ENCODE results near the gene LRRC43. TPM values are rescaled to one million over a fixed set of nuclear protein-coding genes. Genes with fewer than 3 reads are reported as not detected.

The LRRC43 gene
- total RNA-seq, 1 donor, result 1.7 TPM

DNA sequence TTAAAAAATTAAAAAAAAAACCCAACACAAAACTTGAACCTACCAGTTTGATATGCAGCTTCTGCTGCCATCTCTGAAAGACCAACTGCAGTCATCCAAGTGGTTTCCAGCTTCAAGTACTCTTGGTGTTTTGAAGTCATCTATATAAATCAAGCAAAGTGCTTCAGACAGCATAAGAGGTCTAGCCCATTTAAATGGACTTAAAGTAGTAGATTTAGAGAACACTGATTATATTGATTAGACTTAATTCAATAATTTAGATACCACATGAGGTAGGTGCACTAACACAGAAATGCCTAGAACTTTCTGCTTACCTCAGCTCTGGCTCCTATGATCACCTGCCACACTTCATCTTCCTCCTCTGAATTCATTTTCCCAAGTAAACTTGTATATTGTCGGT lies 33.5 kb downstream of the LRRC43 start:
- H3K4me3 ChIP-seq (ENCODE audit: low read depth, low read length), result no peak overlapping the region
- DNase-seq (ENCODE audit: low read depth), result no peak
- TF ChIP-seq, protein P1, sequence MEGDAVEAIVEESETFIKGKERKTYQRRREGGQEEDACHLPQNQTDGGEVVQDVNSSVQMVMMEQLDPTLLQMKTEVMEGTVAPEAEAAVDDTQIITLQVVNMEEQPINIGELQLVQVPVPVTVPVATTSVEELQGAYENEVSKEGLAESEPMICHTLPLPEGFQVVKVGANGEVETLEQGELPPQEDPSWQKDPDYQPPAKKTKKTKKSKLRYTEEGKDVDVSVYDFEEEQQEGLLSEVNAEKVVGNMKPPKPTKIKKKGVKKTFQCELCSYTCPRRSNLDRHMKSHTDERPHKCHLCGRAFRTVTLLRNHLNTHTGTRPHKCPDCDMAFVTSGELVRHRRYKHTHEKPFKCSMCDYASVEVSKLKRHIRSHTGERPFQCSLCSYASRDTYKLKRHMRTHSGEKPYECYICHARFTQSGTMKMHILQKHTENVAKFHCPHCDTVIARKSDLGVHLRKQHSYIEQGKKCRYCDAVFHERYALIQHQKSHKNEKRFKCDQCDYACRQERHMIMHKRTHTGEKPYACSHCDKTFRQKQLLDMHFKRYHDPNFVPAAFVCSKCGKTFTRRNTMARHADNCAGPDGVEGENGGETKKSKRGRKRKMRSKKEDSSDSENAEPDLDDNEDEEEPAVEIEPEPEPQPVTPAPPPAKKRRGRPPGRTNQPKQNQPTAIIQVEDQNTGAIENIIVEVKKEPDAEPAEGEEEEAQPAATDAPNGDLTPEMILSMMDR (IDR thresholded peaks at IDR 0.05; ENCODE audit: insufficient read depth, low read depth, low read length), result no peak

GRCh38 chr12:122225683-122226365 lies 42.9 kb downstream of the LRRC43 start, which contains the start of gene DIABLO:
Gene DIABLO (minus strand): TSS chr12:122226052. CDS start chr12:122226014, 38 bp downstream.
- TF ChIP-seq, protein P1 (IDR thresholded peaks at IDR 0.05; ENCODE audit: insufficient read depth, low read depth, low read length), result no peak
- H3K4me3 ChIP-seq (ENCODE audit: low read depth, low read length), result peak within 1 kb of the TSS; percentile 96

GRCh38 chr12:122226366-122227125 lies 43.6 kb downstream of the LRRC43 start:
- H3K4me3 ChIP-seq (ENCODE audit: low read depth, low read length), result peak overlapping the region; percentile 32
- TF ChIP-seq, protein P1 (IDR thresholded peaks at IDR 0.05; ENCODE audit: insufficient read depth, low read depth, low read length), result no peak
- DNase-seq (ENCODE audit: low read depth), result no peak

More at GRCh38 chr12:122225683-122226365, 42.9 kb downstream of the LRRC43 start, which contains the start of gene DIABLO:
- DNase-seq (ENCODE audit: low read depth), result peak; percentile 100

DNA sequence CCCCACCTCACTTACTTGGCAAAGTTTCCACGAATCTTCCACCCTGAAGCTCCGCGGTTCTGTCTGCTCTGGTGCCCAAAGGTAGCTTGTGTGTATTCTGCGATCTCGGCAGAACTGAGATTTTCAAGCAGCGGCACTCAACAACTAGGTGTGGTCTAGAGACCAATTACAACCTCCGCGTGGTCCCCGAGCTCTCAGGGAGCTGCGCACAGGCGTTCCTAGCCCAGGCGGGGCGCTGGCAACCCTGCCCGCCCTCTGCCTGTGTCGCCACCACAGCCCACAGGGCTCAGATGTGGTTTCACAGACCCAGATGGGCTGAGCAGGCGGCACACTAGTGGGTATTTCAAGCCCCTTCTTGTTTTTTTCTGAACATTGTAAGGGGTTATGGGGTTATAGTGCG lies 44.4 kb downstream of the LRRC43 start:
- no peak for DNase-seq (ENCODE audit: low read depth)
- TF ChIP-seq, protein P1 (IDR thresholded peaks at IDR 0.05; ENCODE audit: insufficient read depth, low read depth, low read length), result no peak
- no peak overlapping the region for H3K4me3 ChIP-seq (ENCODE audit: low read depth, low read length)

DNA sequence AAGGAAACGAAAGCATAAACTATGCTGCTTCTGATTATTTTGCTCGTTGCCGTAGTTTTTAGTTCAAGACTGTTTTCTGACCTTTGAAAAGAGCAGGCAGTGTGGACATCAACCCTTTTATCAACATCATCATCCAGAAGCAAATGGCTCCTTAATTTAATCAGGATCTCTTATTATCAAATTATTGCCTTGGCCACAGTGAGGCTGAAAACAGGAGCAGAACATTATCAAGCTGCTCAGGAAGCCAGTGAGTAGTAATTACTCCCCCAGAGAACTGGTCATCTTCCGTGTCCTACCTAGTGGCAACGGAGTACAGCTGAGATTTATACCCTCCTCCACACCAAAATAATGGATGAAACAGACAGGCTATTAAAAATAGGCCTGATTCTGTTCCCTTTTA lies 45.2 kb downstream of the LRRC43 start:
- no peak overlapping the region for H3K4me3 ChIP-seq (ENCODE audit: low read depth, low read length)
- TF ChIP-seq, protein P1 (IDR thresholded peaks at IDR 0.05; ENCODE audit: insufficient read depth, low read depth, low read length), result no peak
- DNase-seq (ENCODE audit: low read depth), result no peak

DNA sequence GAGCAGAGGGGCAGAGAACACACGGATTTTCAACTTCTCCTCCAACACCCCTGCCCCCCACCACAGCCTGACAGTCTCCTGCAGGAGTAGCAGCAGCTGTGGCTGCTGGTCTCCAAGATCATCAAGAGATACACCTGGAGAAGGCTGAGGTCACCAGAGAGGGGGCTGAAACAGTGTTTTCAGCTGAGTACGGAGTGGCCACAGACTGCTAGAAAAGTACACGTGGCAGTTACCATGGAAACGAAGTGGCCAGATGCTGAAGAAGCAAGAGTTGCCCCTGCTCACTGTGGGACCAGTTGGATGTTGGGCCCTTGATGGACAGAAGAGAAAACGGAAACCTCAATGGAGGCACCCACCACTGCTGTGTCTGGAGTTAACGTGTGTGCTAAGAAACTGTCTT lies 47.9 kb downstream of the LRRC43 start:
- TF ChIP-seq, protein P1 (IDR thresholded peaks at IDR 0.05; ENCODE audit: insufficient read depth, low read depth, low read length), result no peak
- no peak overlapping the region for H3K4me3 ChIP-seq (ENCODE audit: low read depth, low read length)
- no peak for DNase-seq (ENCODE audit: low read depth)

All from fibroblast of villous mesenchyme (primary cell).